ENCODE data around the gene DDIAS.

GRCh38 chr11:82854242-82854641, 47.3 kb upstream of the DDIAS start:
- no peak for TF ChIP-seq CTCF (IDR thresholded peaks at IDR 0.05; ENCODE audit: low read depth, low read length)
- TF ChIP-seq, protein P1, sequence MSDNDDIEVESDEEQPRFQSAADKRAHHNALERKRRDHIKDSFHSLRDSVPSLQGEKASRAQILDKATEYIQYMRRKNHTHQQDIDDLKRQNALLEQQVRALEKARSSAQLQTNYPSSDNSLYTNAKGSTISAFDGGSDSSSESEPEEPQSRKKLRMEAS (IDR thresholded peaks at IDR 0.05; ENCODE audit: low read depth, low read length) = no peak
- TF ChIP-seq POLR2A (IDR thresholded peaks at IDR 0.05; ENCODE audit: extremely low read depth, insufficient read length) = no peak
